ENCODE data around the gene NR3C2. TPM values are rescaled to one million over a fixed set of nuclear protein-coding genes. Genes with fewer than 3 reads are reported as not detected.
A peak's percentile ranks its signal among the peaks of the same experiment; 100 is the strongest.

Gene NR3C2
- polyA plus RNA-seq, 3 donors = 0.09 to 0.27 (median 0.20) TPM

GRCh38 chr4:148390311-148390710, 51.9 kb downstream of the NR3C2 start:
- H4K20me1 ChIP-seq (ENCODE audit: insufficient read depth, low read length) = no peaks in the 10 kb centered on the region
- H3K4me1 ChIP-seq (ENCODE audit: control insufficient read depth in 1 of 2, insufficient read depth in 2 of 2, low read length in 2 of 2) = no peaks in the 10 kb centered on the region
- H3K9me3 ChIP-seq (replicated peaks in 1 of 2; ENCODE audit: control insufficient read depth in 1 of 2, insufficient read depth in 1 of 2, low read length in 2 of 2) = no peaks in the 10 kb centered on the region
- Mint-ChIP-seq H3K4me1 (no peaks in the 10 kb centered on the region), H3K9me3 (peaks cover 0 to 5% (median 0%) of the 10 kb centered on the region in 7 donors), H3K27me3 (ENCODE audit: low read depth in 3 of 3) (peaks cover 0 to 2% (median 2%) of the 10 kb centered on the region in 3 donors), H3K27ac (peak overlapping the region in 1 of 7 donors; percentile 10), H3K36me3 (no peaks in the 10 kb centered on the region), H3K4me3 (no peak overlapping the region)
- TF ChIP-seq CTCF (IDR thresholded peaks at IDR 0.05) = no peak
- no peak overlapping the region for H3K27ac ChIP-seq (ENCODE audit: low read depth in 1 of 2, low read length in 2 of 2)
- H3K4me2 ChIP-seq (replicated peaks; ENCODE audit: extremely low read depth, low read length, poor library complexity, severe bottlenecking) = no peak overlapping the region
- H3K27me3 ChIP-seq (ENCODE audit: control insufficient read depth in 2 of 2, insufficient read depth in 2 of 2, low read length in 2 of 2) = no peaks in the 10 kb centered on the region
- no peak for DNase-seq
- H3K79me2 ChIP-seq (ENCODE audit: insufficient read depth, low read length) = no peaks in the 10 kb centered on the region
- intact Hi-C loops (cut with micrococcal nuclease) = no loop called here
- H3K36me3 ChIP-seq (replicated peaks in 1 of 2; ENCODE audit: control insufficient read depth in 1 of 2, insufficient read depth in 2 of 2, low read length in 2 of 2) = no peaks in the 10 kb centered on the region
- no peak overlapping the region for H3K9ac ChIP-seq (ENCODE audit: insufficient read depth, low read length, poor library complexity, severe bottlenecking)
- H3K4me3 ChIP-seq (replicated peaks in 1 of 3; ENCODE audit: low read depth in 2 of 3, low read length in 3 of 3) = no peak overlapping the region
- H2AFZ ChIP-seq (ENCODE audit: insufficient read depth, low read depth, low read length, poor library complexity, severe bottlenecking) = no peak overlapping the region
- WGBS (ENCODE audit: insufficient coverage) = 100% methylated on average over 1 of the region's 3 CpGs

GRCh38 chr4:148380291-148380690, 61.9 kb downstream of the NR3C2 start:
- no peak overlapping the region for H3K27ac ChIP-seq (ENCODE audit: low read depth in 1 of 2, low read length in 2 of 2)
- H4K20me1 ChIP-seq (ENCODE audit: insufficient read depth, low read length) = no peaks in the 10 kb centered on the region
- no peak overlapping the region for H3K27ac Mint-ChIP-seq
- intact Hi-C loops (cut with micrococcal nuclease) = no loop called here
- H3K4me1 ChIP-seq (ENCODE audit: control insufficient read depth in 1 of 2, insufficient read depth in 2 of 2, low read length in 2 of 2) = peaks cover 17 to 21% of the 10 kb centered on the region in 2 donors
- H3K36me3 Mint-ChIP-seq = no peaks in the 10 kb centered on the region
- H3K9me3 Mint-ChIP-seq = peaks cover 0 to 3% (median 0%) of the 10 kb centered on the region in 7 donors
- no CpG with 5 or more reads among the region's 4 CpGs for WGBS (ENCODE audit: insufficient coverage)
- no peak for DNase-seq
- peaks cover 20% of the 10 kb centered on the region for H3K4me1 Mint-ChIP-seq
- no peaks in the 10 kb centered on the region for H3K79me2 ChIP-seq (ENCODE audit: insufficient read depth, low read length)
- no peaks in the 10 kb centered on the region for H3K27me3 ChIP-seq (ENCODE audit: control insufficient read depth in 2 of 2, insufficient read depth in 2 of 2, low read length in 2 of 2)
- H3K4me2 ChIP-seq (replicated peaks; ENCODE audit: extremely low read depth, low read length, poor library complexity, severe bottlenecking) = no peak overlapping the region
- H3K36me3 ChIP-seq (replicated peaks in 1 of 2; ENCODE audit: control insufficient read depth in 1 of 2, insufficient read depth in 2 of 2, low read length in 2 of 2) = no peaks in the 10 kb centered on the region
- no peak overlapping the region for H3K4me3 ChIP-seq (replicated peaks in 1 of 3; ENCODE audit: low read depth in 2 of 3, low read length in 3 of 3)
- TF ChIP-seq CTCF (IDR thresholded peaks at IDR 0.05) = no peak
- H3K9me3 ChIP-seq (replicated peaks in 1 of 2; ENCODE audit: control insufficient read depth in 1 of 2, insufficient read depth in 1 of 2, low read length in 2 of 2) = no peaks in the 10 kb centered on the region
- H3K4me3 Mint-ChIP-seq = no peak overlapping the region
- H3K27me3 Mint-ChIP-seq (ENCODE audit: low read depth in 3 of 3) = peaks cover 0 to 1% (median 0%) of the 10 kb centered on the region in 3 donors
- H3K9ac ChIP-seq (ENCODE audit: insufficient read depth, low read length, poor library complexity, severe bottlenecking) = no peak overlapping the region
- H2AFZ ChIP-seq (ENCODE audit: insufficient read depth, low read depth, low read length, poor library complexity, severe bottlenecking) = no peak overlapping the region
